Measurements from ENCODE around the gene CTNNA3. TPM values are rescaled to one million over a fixed set of nuclear protein-coding genes. Genes with fewer than 3 reads are reported as not detected.
A peak's percentile ranks its signal among the peaks of the same experiment; 100 is the strongest.

Gene CTNNA3
- total RNA-seq, 1 donor from 2014 or later = not detected

DNA sequence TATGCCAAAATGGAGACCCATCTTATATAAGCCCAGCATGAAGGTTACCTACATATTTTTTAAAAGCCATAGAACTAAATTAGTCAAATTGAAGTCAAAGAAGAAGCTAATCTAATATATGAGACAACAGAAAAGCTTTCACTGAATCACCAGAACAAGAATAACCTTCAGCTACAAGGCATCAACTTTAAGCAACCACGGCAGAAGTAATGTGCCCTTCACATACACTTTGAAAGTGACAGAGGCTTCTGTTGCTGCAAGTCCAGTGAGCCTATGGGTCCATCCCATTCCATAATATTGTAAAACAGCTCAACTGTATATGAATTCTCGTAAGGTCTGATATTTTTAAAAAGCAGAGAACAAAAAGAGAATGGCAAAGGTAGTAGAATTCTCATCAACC is 36.5 kb downstream of the CTNNA3 start:
- Mint-ChIP-seq H3K27me3 (ENCODE audit: low read depth) (peaks cover 22% of the 10 kb centered on the region), H3K27ac (no peak overlapping the region), H3K4me1 (ENCODE audit: low read depth) (no peaks in the 10 kb centered on the region), H3K36me3 (ENCODE audit: low read depth) (no peaks in the 10 kb centered on the region), H3K4me3 (ENCODE audit: low read depth) (no peak overlapping the region), H3K9me3 (no peaks in the 10 kb centered on the region)
- intact Hi-C loops (cut with micrococcal nuclease) = loop anchor here (2.0 kb wide), 1 partner anchor 47 kb away; no protein-coding TSS in a partner anchor
- DNase-seq (ENCODE audit: low spot score) = no peak

DNA sequence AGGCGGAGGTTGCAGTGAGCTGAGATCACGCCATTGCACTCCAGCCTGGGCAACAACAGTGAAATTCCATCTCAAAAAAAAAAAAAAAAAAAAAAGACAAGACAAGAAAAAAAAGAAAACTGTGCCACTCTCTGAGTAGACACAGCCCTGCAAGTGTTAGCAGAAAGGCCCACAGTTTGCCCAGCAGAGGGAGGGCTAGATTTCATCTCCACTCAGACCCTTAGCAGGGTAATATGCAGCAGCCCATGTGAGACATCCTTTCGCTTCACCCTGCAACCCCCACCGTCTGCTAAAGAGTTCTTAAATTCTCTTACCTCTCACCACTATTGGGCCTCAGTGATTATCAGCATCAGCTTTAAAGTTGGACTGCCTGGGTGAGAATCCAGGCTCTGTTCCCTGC is 38.2 kb downstream of the CTNNA3 start:
- Mint-ChIP-seq H3K36me3 (ENCODE audit: low read depth) (no peaks in the 10 kb centered on the region), H3K4me1 (ENCODE audit: low read depth) (no peaks in the 10 kb centered on the region), H3K27ac (no peak overlapping the region), H3K27me3 (ENCODE audit: low read depth) (peaks cover 19% of the 10 kb centered on the region), H3K4me3 (ENCODE audit: low read depth) (no peak overlapping the region), H3K9me3 (no peaks in the 10 kb centered on the region)
- no peak for DNase-seq (ENCODE audit: low spot score)
- intact Hi-C loops (cut with micrococcal nuclease) = loop anchor here (2.0 kb wide), 1 partner anchor 45 kb away; no protein-coding TSS in a partner anchor

DNA sequence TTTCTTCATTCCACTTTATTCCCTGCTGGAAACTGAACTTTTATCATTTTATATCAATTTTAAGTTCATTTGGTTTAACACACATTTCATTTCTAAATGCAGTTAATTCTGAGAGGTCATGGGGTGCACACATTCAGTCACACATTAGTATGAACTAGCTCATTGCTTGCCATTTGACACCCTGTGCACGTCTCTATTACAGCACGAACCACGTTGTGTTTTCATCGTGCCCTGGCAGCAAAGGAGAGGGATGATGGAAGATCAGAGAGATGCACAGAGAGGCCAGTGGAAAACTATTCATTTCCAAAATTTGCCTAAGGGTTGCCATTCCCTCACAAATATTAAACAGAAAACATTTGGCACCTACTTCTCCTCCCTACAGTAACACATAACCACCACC is 45.4 kb downstream of the CTNNA3 start:
- Mint-ChIP-seq H3K36me3 (ENCODE audit: low read depth) (no peaks in the 10 kb centered on the region), H3K4me3 (ENCODE audit: low read depth) (no peak overlapping the region), H3K27me3 (ENCODE audit: low read depth) (peaks cover 11% of the 10 kb centered on the region), H3K9me3 (no peaks in the 10 kb centered on the region), H3K4me1 (ENCODE audit: low read depth) (no peaks in the 10 kb centered on the region), H3K27ac (no peak overlapping the region)
- intact Hi-C loops (cut with micrococcal nuclease) = no loop called here
- no peak for DNase-seq (ENCODE audit: low spot score)

DNA sequence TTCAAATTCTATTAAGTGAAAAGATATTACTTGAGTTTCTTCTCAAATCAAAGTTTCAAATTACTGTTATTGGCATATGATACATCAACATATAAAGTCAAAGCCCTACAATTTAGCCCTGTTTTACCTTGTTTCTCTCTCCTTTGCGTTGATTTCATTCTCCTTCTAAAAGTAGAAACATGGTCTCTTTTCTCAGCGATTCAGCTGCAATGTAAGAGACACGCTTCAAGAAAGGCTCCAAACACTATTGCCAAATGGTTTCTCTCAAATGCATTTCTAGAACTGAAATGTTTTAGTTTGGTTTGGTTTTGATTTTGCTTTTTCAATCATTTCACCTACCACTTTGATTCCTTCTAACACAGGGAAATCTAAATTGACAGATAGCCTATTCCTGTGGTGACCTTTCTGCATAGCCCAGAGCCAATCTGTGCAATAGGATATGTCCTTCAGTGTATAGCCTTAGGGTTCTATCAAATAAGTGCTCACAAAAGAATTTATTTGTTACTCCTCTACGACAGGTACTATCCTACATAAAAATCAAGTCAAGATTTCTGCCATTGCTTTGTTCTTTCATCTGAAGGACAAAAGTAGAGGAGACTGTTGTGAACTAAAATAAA is 47.3 kb downstream of the CTNNA3 start:
- H3K36me3 Mint-ChIP-seq (ENCODE audit: low read depth) = no peaks in the 10 kb centered on the region

DNA sequence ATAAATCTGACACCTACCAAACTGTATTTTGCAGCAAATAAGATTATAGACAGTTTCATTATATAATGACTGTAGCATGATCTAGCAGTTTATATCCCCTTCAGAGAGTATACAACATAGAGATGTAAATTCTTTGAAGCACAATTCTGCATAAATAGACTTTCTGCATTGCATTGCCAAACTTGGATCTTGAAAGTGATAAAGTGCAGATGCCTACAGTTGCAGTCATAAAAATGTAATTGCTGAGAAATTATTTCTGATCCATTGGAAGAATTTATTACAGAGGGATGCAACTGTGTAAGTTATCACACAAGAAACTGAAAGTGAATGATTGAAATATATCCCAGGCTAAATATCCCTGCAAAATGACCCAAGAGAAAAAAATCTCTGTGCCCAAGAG is 65.1 kb downstream of the CTNNA3 start:
- Mint-ChIP-seq H3K4me1 (ENCODE audit: low read depth) (peaks cover 4% of the 10 kb centered on the region), H3K4me3 (ENCODE audit: low read depth) (no peak overlapping the region), H3K27ac (no peak overlapping the region), H3K36me3 (ENCODE audit: low read depth) (no peaks in the 10 kb centered on the region), H3K27me3 (ENCODE audit: low read depth) (peaks cover 18% of the 10 kb centered on the region), H3K9me3 (peaks cover 3% of the 10 kb centered on the region)
- no peak for DNase-seq (ENCODE audit: low spot score)
- intact Hi-C loops (cut with micrococcal nuclease) = no loop called here

More for the DNA sequence above, 47.3 kb downstream of the CTNNA3 start:
- Mint-ChIP-seq H3K27me3 (ENCODE audit: low read depth) (peaks cover 11% of the 10 kb centered on the region), H3K9me3 (no peaks in the 10 kb centered on the region), H3K4me1 (ENCODE audit: low read depth) (no peaks in the 10 kb centered on the region), H3K27ac (no peak overlapping the region), H3K4me3 (ENCODE audit: low read depth) (no peak overlapping the region)
- intact Hi-C loops (cut with micrococcal nuclease) = no loop called here
- no peak for DNase-seq (ENCODE audit: low spot score)

DNA sequence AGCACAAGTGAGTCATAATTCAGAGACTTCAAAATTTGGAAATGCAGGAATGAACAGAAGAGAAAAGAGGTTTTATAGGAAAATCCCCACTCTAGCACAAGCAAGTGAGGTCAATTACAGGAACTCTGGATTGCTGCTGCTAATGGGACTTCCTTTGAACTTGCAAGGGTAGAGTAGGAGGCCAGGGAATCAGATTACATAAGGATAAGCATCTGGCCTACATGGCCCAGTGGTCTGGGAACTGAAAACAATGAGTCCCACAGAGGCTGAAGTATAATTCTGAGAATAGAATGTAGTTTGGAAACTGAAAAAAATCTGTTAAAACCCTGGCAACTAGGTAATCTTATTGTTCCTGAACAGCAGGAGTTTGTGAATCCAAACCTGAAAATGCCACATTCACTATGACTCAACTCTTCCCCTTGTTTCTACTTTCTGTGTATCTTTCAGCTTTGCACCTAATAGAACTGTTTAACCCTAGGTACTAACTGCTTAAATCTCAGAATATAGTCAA is 66.5 kb downstream of the CTNNA3 start:
- H3K4me3 Mint-ChIP-seq (ENCODE audit: low read depth) = no peak overlapping the region
- no peak for DNase-seq (ENCODE audit: low spot score)
- H3K9me3 Mint-ChIP-seq = no peaks in the 10 kb centered on the region
- no peak overlapping the region for H3K27ac Mint-ChIP-seq
- H3K27me3 Mint-ChIP-seq (ENCODE audit: low read depth) = peaks cover 13% of the 10 kb centered on the region
- intact Hi-C loops (cut with micrococcal nuclease) = no loop called here
- H3K36me3 Mint-ChIP-seq (ENCODE audit: low read depth) = no peaks in the 10 kb centered on the region
- peaks cover 4% of the 10 kb centered on the region for H3K4me1 Mint-ChIP-seq (ENCODE audit: low read depth)

DNA sequence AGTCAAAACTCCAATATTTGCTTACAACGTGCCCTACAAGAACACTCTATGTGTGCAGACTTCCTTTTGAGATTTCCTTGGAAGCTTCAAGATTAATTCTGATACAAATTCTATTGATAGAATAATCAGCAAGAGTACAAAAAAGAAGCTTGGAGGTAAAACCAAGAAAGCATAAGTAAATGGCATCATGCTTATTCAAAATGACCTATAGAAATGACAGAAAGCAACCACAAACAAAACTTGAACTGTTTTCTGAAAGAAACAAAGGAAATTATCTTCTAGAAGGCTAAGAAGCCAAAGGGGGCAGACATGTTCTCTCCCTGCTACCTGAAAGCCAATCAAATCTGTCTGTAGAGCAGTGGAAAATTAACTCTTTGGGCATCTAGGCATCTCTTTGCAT is 73.0 kb downstream of the CTNNA3 start:
- Mint-ChIP-seq H3K36me3 (ENCODE audit: low read depth) (no peaks in the 10 kb centered on the region), H3K9me3 (no peaks in the 10 kb centered on the region), H3K27me3 (ENCODE audit: low read depth) (peaks cover 39% of the 10 kb centered on the region), H3K4me3 (ENCODE audit: low read depth) (no peak overlapping the region), H3K27ac (no peak overlapping the region), H3K4me1 (ENCODE audit: low read depth) (peaks cover 3% of the 10 kb centered on the region)
- intact Hi-C loops (cut with micrococcal nuclease) = no loop called here
- DNase-seq (ENCODE audit: low spot score) = no peak

DNA sequence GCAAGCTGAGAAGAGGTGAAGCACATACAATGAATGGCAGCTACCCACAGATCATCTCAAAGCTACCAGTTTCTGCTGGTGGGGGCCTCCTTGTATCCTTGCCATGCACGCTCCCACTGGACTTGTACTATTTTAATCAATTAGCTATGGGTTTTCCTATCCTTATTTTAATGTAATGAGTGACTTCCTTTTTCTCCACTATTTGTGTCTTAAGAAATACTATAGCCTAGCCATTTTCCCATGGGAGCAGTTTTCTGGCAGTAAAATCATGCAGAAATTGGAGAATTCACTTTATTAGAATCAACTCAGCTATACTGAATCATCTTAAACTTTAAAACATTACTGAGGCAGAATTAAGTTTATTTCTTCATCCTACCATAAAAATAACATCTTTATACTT is 73.5 kb downstream of the CTNNA3 start:
- peaks cover 40% of the 10 kb centered on the region for H3K27me3 Mint-ChIP-seq (ENCODE audit: low read depth)
- H3K4me3 Mint-ChIP-seq (ENCODE audit: low read depth) = no peak overlapping the region
- intact Hi-C loops (cut with micrococcal nuclease) = no loop called here
- DNase-seq (ENCODE audit: low spot score) = no peak
- no peak overlapping the region for H3K27ac Mint-ChIP-seq
- peaks cover 3% of the 10 kb centered on the region for H3K4me1 Mint-ChIP-seq (ENCODE audit: low read depth)
- H3K36me3 Mint-ChIP-seq (ENCODE audit: low read depth) = no peaks in the 10 kb centered on the region
- H3K9me3 Mint-ChIP-seq = no peaks in the 10 kb centered on the region

DNA sequence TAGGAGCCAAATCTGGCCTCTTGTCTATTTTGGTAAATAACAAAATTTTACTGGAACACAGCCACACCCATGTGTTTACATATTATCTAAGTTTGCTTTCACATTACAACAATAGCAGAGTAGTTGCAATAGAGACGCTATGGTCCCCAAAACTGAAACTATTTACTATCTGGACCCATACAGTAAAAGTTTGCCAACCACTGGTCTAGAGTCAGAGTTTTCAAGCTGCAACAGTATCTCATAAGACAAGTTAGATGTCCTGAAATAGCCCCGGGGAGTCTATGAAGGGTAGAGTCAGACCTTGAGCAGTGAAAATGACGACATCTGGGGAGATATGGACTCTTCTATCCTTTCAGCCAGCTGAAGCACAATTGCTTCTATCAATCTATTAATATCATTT is 74.2 kb downstream of the CTNNA3 start:
- Mint-ChIP-seq H3K27me3 (ENCODE audit: low read depth) (peaks cover 45% of the 10 kb centered on the region), H3K27ac (no peak overlapping the region), H3K36me3 (ENCODE audit: low read depth) (no peaks in the 10 kb centered on the region), H3K9me3 (no peaks in the 10 kb centered on the region), H3K4me1 (ENCODE audit: low read depth) (peaks cover 3% of the 10 kb centered on the region), H3K4me3 (ENCODE audit: low read depth) (no peak overlapping the region)
- DNase-seq (ENCODE audit: low spot score) = no peak
- intact Hi-C loops (cut with micrococcal nuclease) = no loop called here

DNA sequence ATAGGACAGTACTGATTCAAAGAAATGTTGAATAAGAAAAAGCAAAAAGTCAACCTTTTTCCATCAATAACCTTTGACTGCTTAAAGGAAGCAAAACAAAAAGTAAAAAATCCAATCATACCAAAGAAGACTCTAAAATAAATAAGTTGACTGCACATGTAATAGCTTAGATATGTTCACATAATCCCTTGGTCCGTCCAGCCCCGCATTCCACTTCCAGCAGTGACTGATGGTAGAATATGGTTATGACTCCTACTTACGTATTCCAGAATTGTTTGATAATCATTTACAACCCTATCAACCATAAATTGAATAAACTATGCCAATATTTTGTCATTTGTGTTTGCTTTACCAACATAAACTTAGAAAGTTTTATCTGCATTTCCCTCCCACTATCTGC is 77.9 kb downstream of the CTNNA3 start:
- peaks cover 48% of the 10 kb centered on the region for H3K27me3 Mint-ChIP-seq (ENCODE audit: low read depth)
- peaks cover 5% of the 10 kb centered on the region for H3K9me3 Mint-ChIP-seq
- no peak for DNase-seq (ENCODE audit: low spot score)
- H3K36me3 Mint-ChIP-seq (ENCODE audit: low read depth) = peaks cover 4% of the 10 kb centered on the region
- intact Hi-C loops (cut with micrococcal nuclease) = no loop called here
- H3K27ac Mint-ChIP-seq = no peak overlapping the region
- H3K4me3 Mint-ChIP-seq (ENCODE audit: low read depth) = no peak overlapping the region
- peaks cover 8% of the 10 kb centered on the region for H3K4me1 Mint-ChIP-seq (ENCODE audit: low read depth)

DNA sequence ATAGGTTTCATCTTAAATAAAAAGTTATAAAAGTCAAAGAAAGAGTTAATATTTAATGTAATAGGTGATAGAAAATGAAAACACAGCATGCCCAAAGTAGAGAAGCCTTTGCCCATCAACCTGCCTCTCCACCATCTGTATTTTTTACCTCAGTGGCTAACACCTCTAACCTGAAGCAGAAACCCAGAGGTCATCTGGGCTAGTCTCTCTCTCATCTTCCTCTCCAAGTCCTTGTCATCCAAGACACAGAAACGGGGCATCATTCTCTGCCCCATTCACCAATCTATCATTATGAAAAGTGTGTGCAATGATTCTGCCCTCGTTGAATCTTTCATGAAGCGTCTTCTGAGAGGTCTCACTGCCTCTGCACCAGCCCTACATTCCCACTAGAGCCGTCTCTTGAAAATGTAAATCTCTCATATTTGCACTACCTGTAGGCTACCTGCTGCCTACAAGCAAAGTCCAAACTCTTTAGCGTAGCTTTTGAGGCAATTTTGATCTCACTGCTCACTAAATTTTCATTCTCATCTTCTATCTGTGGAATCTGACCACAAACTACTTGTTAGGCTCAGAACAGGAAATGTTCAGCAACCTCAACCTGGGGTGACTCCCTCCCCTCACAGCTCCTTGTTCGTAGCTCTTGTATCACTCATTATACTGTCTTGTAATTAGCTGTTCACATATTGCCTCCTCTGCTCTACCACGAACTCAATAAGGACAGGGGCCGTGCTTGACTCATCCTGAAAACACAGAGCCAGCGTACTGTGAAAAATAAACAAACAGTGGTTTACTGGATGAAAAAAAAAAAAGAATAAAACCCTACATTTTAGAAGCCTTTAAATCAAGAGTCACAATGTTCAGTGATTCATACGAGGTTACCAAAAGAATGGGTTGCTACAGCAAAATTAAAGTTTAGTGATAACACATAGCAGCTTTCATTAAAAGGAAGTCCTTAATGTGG is 83.1 kb downstream of the CTNNA3 start:
- peaks cover 4% of the 10 kb centered on the region for H3K36me3 Mint-ChIP-seq (ENCODE audit: low read depth)
- H3K27me3 Mint-ChIP-seq (ENCODE audit: low read depth) = peaks cover 40% of the 10 kb centered on the region
- intact Hi-C loops (cut with micrococcal nuclease) = loop anchor here (1.0 to 5.0 kb wide), 5 partner anchors 46 to 596 kb away; partner anchors contain the start of gene HERC4
- H3K4me3 Mint-ChIP-seq (ENCODE audit: low read depth) = peak overlapping the region; percentile 38
- H3K9me3 Mint-ChIP-seq = peaks cover 5% of the 10 kb centered on the region
- H3K27ac Mint-ChIP-seq = peak overlapping the region; percentile 56
- H3K4me1 Mint-ChIP-seq (ENCODE audit: low read depth) = peaks cover 27% of the 10 kb centered on the region
- DNase-seq (ENCODE audit: low spot score) = peak; percentile 77

DNA sequence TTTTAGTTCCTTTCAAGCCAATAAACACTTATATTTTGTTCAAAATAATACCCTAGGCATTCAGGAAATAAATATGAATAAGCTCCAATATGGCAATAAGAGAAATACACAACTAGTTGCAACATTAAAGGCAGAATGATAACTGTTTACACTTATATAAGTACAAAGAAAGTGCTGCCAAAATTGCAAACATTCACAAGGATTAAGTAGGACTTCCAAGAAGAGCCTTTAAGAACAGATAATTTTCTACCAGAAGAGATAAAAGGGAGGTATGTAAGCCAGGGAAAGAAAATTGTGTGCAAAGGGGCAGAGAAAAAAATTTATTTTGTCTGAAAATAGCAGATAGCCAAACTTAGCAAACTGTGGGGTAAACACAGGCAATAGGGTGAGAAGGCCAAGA is 83.8 kb downstream of the CTNNA3 start:
- peaks cover 4% of the 10 kb centered on the region for H3K36me3 Mint-ChIP-seq (ENCODE audit: low read depth)
- intact Hi-C loops (cut with micrococcal nuclease) = loop anchor here (2.0 to 5.0 kb wide), 4 partner anchors 47 to 595 kb away; partner anchors contain the start of gene HERC4
- peaks cover 5% of the 10 kb centered on the region for H3K9me3 Mint-ChIP-seq
- peaks cover 34% of the 10 kb centered on the region for H3K4me1 Mint-ChIP-seq (ENCODE audit: low read depth)
- H3K4me3 Mint-ChIP-seq (ENCODE audit: low read depth) = no peak overlapping the region
- DNase-seq (ENCODE audit: low spot score) = no peak
- peaks cover 38% of the 10 kb centered on the region for H3K27me3 Mint-ChIP-seq (ENCODE audit: low read depth)
- H3K27ac Mint-ChIP-seq = no peak overlapping the region
